Measurements from ENCODE around the gene DENND6B.

DENND6B gene

GRCh38 chr22:50316114-50317065 lies 10.4 kb downstream of the DENND6B start:
- no peak for DNase-seq (ENCODE audit: low read depth in 1 of 2, low spot score in 1 of 2)

GRCh38 chr22:50315289-50316113 lies 11.3 kb downstream of the DENND6B start:
- DNase-seq (ENCODE audit: low read depth in 1 of 2, low spot score in 1 of 2), result no peak

DNA sequence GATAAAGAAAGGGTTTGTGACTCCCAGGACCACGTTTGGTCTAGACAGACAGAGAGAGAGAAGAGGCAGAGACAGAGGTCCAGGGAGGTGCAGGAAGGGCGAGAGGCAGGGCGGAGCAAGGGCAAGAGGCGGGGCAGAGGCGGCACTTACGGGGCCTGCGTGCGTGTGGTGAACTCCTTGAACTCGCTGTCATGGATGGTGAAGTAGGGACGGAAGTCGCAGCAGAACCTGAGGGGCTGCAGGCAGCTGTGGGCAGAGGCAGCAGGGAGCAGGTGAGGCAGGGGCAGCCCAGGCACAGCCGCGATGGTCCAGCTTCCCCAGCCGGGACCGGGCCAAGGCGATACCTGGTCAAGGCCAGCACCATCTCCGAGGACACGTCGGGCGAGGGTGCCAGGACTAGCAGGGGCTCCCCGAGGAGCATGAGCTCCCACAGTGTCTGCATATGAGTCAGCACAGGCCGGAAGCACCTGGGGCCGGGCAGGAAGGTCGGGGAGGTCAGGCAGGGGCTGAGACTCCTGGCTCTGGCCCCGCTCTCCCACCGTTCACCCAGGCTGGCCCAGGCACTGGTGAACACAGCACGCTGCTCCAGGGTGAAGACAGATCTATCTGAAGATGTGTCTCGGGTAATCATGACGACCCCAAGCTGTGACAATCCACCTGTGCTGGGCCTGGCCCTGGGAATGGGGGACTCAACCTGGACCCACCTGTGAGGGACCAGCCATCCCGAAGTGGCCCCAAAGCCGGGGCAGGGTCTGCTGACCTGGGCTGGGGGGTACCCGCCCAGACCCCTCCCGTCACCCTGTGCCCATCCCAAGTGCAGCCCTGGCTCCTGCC lies 12.1 kb downstream of the DENND6B start:
- DNase-seq (ENCODE audit: low read depth in 1 of 2, low spot score in 1 of 2), result peak; percentile 42 to 60

- DNase-seq (ENCODE audit: low read depth in 1 of 2, low spot score in 1 of 2), result no peak
Measured at GRCh38 chr22:50314081-50314454, 12.7 kb downstream of the DENND6B start.

GRCh38 chr22:50313600-50313999 lies 13.2 kb downstream of the DENND6B start:
- DNase-seq (ENCODE audit: low read depth in 1 of 2, low spot score in 1 of 2), result no peak

DNA sequence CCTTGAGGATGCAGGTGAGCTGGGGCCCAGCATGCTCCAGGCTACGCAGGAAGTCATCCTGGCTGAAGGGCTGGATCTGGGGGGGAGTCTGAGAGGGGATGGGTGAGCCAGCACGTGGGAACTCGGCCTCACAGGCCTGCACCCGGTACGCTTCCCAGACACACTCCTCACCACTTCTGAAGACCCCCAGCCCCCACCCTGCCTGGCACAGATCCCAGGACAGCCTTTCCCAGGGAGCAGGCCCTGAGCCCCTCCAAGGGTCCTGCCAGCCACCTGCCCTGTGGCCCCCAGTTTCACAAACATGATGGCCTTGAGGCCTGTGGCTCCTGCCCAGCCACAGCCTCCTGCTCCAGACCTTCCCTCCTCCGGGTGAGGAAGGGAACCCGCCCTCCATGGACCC lies 13.8 kb downstream of the DENND6B start:
- no peak for DNase-seq (ENCODE audit: low read depth in 1 of 2, low spot score in 1 of 2)

- no peak for DNase-seq (ENCODE audit: low read depth in 1 of 2, low spot score in 1 of 2)
Measured at GRCh38 chr22:50312371-50312770, 14.4 kb downstream of the DENND6B start.

- DNase-seq (ENCODE audit: low read depth in 1 of 2, low spot score in 1 of 2), result no peak
Measured at GRCh38 chr22:50311606-50312351, 15.0 kb downstream of the DENND6B start.

GRCh38 chr22:50310949-50311444 lies 15.8 kb downstream of the DENND6B start:
- no peak for DNase-seq (ENCODE audit: low read depth in 1 of 2, low spot score in 1 of 2)

DNA sequence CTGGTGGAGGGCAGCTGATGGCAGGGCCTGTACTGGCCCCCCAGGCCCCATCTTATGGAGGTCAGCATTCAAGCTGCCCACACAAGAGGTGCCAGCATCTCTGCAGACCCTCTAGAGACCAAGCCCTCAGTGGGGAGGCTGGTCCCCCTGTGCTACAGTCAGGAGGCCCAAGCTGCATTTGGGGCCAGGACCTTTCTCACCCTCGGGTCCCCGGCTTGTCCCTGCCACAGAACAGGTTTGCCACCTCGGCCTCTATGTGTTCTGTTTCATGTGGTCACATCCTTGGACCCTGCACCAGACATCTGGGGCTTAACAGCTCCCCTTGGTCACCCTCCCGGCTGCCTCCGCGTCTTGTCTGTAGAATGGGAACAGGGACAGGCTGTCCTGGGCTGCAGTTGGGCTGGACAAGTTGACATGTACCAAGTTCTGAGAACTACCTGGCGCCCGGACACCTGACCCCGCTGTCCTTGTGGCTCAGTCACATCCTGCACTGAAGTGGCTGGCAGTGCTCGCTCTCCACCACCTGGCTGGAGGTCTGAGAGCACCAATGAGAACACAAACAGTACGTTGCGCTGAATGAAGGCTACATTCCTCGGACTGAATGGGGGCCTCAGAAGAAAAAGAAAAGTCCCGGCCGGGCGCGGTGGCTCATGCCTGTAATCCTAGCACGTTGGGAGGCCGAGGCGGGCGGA lies 16.6 kb downstream of the DENND6B start:
- DNase-seq (ENCODE audit: low read depth in 1 of 2, low spot score in 1 of 2), result no peak

GRCh38 chr22:50309601-50309991 lies 17.2 kb downstream of the DENND6B start:
- DNase-seq (ENCODE audit: low read depth in 1 of 2, low spot score in 1 of 2), result no peak

GRCh38 chr22:50308986-50309600 lies 17.7 kb downstream of the DENND6B start:
- DNase-seq (ENCODE audit: low read depth in 1 of 2, low spot score in 1 of 2), result no peak

DNA sequence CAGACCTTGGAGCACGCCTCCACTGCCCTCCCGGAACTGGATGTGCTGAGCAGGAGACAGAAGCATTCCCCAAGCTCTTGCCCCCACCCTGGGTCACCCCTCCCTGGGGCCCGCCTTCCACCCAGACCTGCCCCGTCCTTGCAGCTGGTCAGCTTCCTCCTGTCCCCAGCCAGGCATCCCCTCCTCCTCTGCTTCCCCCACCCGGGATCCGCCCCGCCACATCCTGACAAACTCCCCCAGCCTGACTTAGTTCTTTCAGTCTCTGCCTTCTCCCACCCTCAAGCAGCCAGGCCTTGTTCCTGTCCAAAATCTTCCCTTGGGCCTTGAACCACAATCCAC lies 18.2 kb downstream of the DENND6B start:
- DNase-seq (ENCODE audit: low read depth in 1 of 2, low spot score in 1 of 2), result no peak

DNA sequence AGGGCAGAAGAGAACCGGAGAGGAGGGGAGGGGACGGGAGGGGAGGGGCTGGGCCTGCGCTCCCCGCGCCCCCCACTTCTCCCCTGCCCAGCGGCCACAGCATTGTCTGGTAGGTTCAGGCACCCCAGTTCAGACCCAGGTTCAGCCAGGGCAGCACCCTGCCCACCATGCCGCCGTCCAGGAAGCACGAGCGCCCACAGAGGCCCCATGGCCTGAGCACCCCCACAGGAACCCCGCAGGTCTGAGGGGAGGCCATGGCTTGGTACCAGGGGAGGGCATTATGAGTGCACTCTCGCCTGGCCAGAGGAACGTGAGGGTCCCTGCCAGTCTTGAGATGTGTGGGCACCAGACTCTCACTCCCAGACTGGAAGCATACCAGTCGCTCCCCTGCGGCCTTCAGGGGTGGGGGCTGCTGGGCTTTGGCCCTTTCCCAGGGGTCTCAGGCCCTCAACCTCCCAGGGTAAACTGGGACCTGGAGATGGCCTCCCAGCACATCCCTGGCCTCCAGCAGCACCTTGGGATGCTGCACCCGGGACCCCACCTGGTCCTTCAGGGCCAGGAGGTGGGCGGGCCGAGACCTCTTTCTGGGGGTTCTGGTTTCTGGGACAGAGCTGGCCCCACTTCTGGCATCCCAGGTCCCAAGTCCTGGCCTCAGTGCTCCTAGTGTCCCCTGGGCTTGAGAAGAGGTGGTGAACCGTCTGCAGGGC lies 18.8 kb downstream of the DENND6B start:
- no peak for DNase-seq (ENCODE audit: low read depth in 1 of 2, low spot score in 1 of 2)

GRCh38 chr22:50306753-50307749 lies 19.8 kb downstream of the DENND6B start, which contains the start of gene PLXNB2:
TSS of gene PLXNB2 (minus strand) at chr22:50307646. CDS start at chr22:50290584, 17,062 bp downstream.
- no peak for DNase-seq (ENCODE audit: low read depth in 1 of 2, low spot score in 1 of 2)

DNA sequence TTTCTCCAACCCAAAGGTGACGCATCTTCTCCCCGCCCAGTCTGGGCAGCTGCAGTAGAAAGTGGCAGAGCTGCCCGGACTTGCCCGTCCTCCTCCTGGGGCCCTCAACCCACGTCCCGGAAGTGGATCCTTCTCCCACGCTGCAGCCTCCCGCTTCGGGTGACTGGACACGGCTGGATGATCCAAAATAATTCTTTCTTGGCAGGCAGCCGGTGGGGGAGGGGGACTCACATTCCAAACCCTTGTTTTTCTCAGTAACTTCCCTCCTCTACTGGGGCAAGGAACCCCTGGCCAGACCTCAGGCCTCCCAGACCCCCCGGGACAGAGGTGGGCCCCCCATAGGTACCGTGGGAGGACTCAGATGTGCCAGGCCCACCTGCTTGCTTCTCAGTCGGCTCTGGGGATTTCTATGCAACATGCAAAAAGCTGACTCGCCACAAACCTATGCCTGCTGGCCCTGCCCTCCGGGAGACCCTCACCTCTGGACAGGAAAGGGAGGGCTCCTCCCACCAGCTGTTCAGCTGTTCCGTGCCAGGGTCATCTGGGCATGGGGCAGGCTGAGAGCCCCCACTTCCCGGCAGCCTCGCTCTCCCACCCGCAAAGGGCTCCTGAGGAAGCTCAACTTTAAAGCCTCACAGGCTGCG lies 20.8 kb downstream of the DENND6B start:
- no peak for DNase-seq (ENCODE audit: low read depth in 1 of 2, low spot score in 1 of 2)

DNA sequence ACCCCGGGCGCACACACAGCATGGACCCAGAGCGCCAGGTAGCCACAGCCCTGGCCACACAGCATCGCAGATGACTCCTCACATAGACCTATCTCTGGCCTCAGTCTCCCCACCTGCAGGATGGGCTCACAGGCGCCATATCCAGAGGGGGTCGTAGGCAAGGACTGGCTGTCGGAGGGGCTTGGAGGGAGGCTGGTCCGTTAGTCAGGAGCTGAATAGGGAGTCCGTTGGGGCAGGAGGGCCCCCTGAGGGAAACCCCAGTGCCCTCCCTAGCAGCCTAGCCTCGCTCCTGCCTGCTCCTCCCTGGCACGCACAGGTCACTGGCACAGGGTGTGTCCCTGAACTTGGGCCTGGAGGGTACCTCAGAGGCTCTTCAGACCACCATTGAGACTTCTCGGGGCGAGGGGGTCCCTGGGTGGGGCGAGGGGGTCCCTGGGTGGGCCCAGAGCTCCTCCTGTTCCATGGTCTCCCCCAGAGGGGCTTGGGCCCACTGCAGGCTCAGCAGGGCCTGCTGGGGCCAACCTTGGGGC lies 21.4 kb downstream of the DENND6B start:
- no peak for DNase-seq (ENCODE audit: low read depth in 1 of 2, low spot score in 1 of 2)
